Measurements from ENCODE around the gene ATG5. TPM values are rescaled to one million over a fixed set of nuclear protein-coding genes. Genes with fewer than 3 reads are reported as not detected.

Gene ATG5
- total RNA-seq, 1 donor from 2014 or later, result 34.7 TPM

- H3K4me3 Mint-ChIP-seq (ENCODE audit: low read depth), result no peak overlapping the region
- no peaks in the 10 kb centered on the region for H3K9me3 Mint-ChIP-seq
- DNase-seq (ENCODE audit: low spot score), result peak; percentile 40
- no peak overlapping the region for H3K27ac Mint-ChIP-seq
- H3K4me1 Mint-ChIP-seq (ENCODE audit: low read depth), result peaks cover 8% of the 10 kb centered on the region
- no peaks in the 10 kb centered on the region for H3K36me3 Mint-ChIP-seq (ENCODE audit: low read depth)
- intact Hi-C loops (cut with micrococcal nuclease), result loop anchor here (2.0 to 5.0 kb wide), 3 partner anchors 173 to 639 kb away; no protein-coding TSS in a partner anchor
- H3K27me3 Mint-ChIP-seq (ENCODE audit: low read depth), result peaks cover 22% of the 10 kb centered on the region
Observed at GRCh38 chr6:106339334-106340029, 13.9 kb upstream of the ATG5 start.

GRCh38 chr6:106334646-106335448 lies 9.3 kb upstream of the ATG5 start:
- Mint-ChIP-seq H3K9me3 (no peaks in the 10 kb centered on the region), H3K27ac (no peak overlapping the region)

GRCh38 chr6:106324726-106325335 lies 729 bp downstream of the ATG5 start:
- Mint-ChIP-seq H3K4me1 (ENCODE audit: low read depth) (peaks cover 33% of the 10 kb centered on the region), H3K27me3 (ENCODE audit: low read depth) (peaks cover 16% of the 10 kb centered on the region), H3K9me3 (no peaks in the 10 kb centered on the region), H3K4me3 (ENCODE audit: low read depth) (peak overlapping the region; percentile 100), H3K27ac (peak overlapping the region; percentile 99), H3K36me3 (ENCODE audit: low read depth) (peaks cover 22% of the 10 kb centered on the region)
- intact Hi-C loops (cut with micrococcal nuclease), result loop anchor here (5.0 kb wide), 1 partner anchor 197 kb away; no protein-coding TSS in a partner anchor
- DNase-seq (ENCODE audit: low spot score), result no peak

More at GRCh38 chr6:106334646-106335448, 9.3 kb upstream of the ATG5 start:
- Mint-ChIP-seq H3K36me3 (ENCODE audit: low read depth) (no peaks in the 10 kb centered on the region), H3K27me3 (ENCODE audit: low read depth) (peaks cover 29% of the 10 kb centered on the region), H3K4me1 (ENCODE audit: low read depth) (peaks cover 8% of the 10 kb centered on the region), H3K4me3 (ENCODE audit: low read depth) (no peak overlapping the region)
- intact Hi-C loops (cut with micrococcal nuclease), result loop anchor here (1.0 to 5.0 kb wide), 2 partner anchors 110 to 177 kb away; no protein-coding TSS in a partner anchor
- DNase-seq (ENCODE audit: low spot score), result peak; percentile 25

- Mint-ChIP-seq H3K4me1 (ENCODE audit: low read depth) (peaks cover 43% of the 10 kb centered on the region), H3K4me3 (ENCODE audit: low read depth) (no peak overlapping the region), H3K36me3 (ENCODE audit: low read depth) (peaks cover 26% of the 10 kb centered on the region), H3K27ac (no peak overlapping the region), H3K9me3 (no peaks in the 10 kb centered on the region), H3K27me3 (ENCODE audit: low read depth) (no peaks in the 10 kb centered on the region)
- DNase-seq (ENCODE audit: low spot score), result no peak
- intact Hi-C loops (cut with micrococcal nuclease), result no loop called here
Observed at GRCh38 chr6:106321940-106322339, 3.6 kb downstream of the ATG5 start.

- Mint-ChIP-seq H3K4me1 (ENCODE audit: low read depth) (peaks cover 45% of the 10 kb centered on the region), H3K27ac (no peak overlapping the region), H3K27me3 (ENCODE audit: low read depth) (no peaks in the 10 kb centered on the region), H3K9me3 (no peaks in the 10 kb centered on the region), H3K4me3 (ENCODE audit: low read depth) (no peak overlapping the region), H3K36me3 (ENCODE audit: low read depth) (peaks cover 41% of the 10 kb centered on the region)
- no peak for DNase-seq (ENCODE audit: low spot score)
- intact Hi-C loops (cut with micrococcal nuclease), result no loop called here
Observed at GRCh38 chr6:106318851-106319250, 6.7 kb downstream of the ATG5 start.

- H3K27ac Mint-ChIP-seq, result no peak overlapping the region
- H3K36me3 Mint-ChIP-seq (ENCODE audit: low read depth), result peaks cover 42% of the 10 kb centered on the region
- DNase-seq (ENCODE audit: low spot score), result no peak
- H3K9me3 Mint-ChIP-seq, result no peaks in the 10 kb centered on the region
- peaks cover 44% of the 10 kb centered on the region for H3K4me1 Mint-ChIP-seq (ENCODE audit: low read depth)
- no peak overlapping the region for H3K4me3 Mint-ChIP-seq (ENCODE audit: low read depth)
- intact Hi-C loops (cut with micrococcal nuclease), result no loop called here
- no peaks in the 10 kb centered on the region for H3K27me3 Mint-ChIP-seq (ENCODE audit: low read depth)
Observed at GRCh38 chr6:106318061-106318460, 7.5 kb downstream of the ATG5 start.

- intact Hi-C loops (cut with micrococcal nuclease), result no loop called here
- Mint-ChIP-seq H3K36me3 (ENCODE audit: low read depth) (peaks cover 48% of the 10 kb centered on the region), H3K4me1 (ENCODE audit: low read depth) (peaks cover 49% of the 10 kb centered on the region), H3K9me3 (no peaks in the 10 kb centered on the region), H3K27ac (peak overlapping the region; percentile 48), H3K4me3 (ENCODE audit: low read depth) (peak overlapping the region; percentile 29), H3K27me3 (ENCODE audit: low read depth) (no peaks in the 10 kb centered on the region)
- no peak for DNase-seq (ENCODE audit: low spot score)
Observed at GRCh38 chr6:106316375-106316766, 9.2 kb downstream of the ATG5 start.

GRCh38 chr6:106315765-106316374 lies 9.7 kb downstream of the ATG5 start:
- peaks cover 54% of the 10 kb centered on the region for H3K4me1 Mint-ChIP-seq (ENCODE audit: low read depth)

GRCh38 chr6:106309766-106310373 lies 15.7 kb downstream of the ATG5 start:
- H3K27me3 Mint-ChIP-seq (ENCODE audit: low read depth), result no peaks in the 10 kb centered on the region
- intact Hi-C loops (cut with micrococcal nuclease), result loop anchor here (5.0 kb wide), 3 partner anchors 33 to 318 kb away; no protein-coding TSS in a partner anchor
- DNase-seq (ENCODE audit: low spot score), result no peak
- no peak overlapping the region for H3K4me3 Mint-ChIP-seq (ENCODE audit: low read depth)
- peaks cover 57% of the 10 kb centered on the region for H3K36me3 Mint-ChIP-seq (ENCODE audit: low read depth)
- H3K4me1 Mint-ChIP-seq (ENCODE audit: low read depth), result peaks cover 37% of the 10 kb centered on the region
- no peak overlapping the region for H3K27ac Mint-ChIP-seq
- H3K9me3 Mint-ChIP-seq, result no peaks in the 10 kb centered on the region

More at GRCh38 chr6:106315765-106316374, 9.7 kb downstream of the ATG5 start:
- intact Hi-C loops (cut with micrococcal nuclease), result no loop called here
- peak overlapping the region; percentile 9 for H3K4me3 Mint-ChIP-seq (ENCODE audit: low read depth)
- DNase-seq (ENCODE audit: low spot score), result no peak
- H3K27me3 Mint-ChIP-seq (ENCODE audit: low read depth), result no peaks in the 10 kb centered on the region
- peaks cover 53% of the 10 kb centered on the region for H3K36me3 Mint-ChIP-seq (ENCODE audit: low read depth)
- H3K9me3 Mint-ChIP-seq, result no peaks in the 10 kb centered on the region
- H3K27ac Mint-ChIP-seq, result peak overlapping the region; percentile 42

GRCh38 chr6:106308985-106309384 lies 16.6 kb downstream of the ATG5 start:
- Mint-ChIP-seq H3K4me3 (ENCODE audit: low read depth) (no peak overlapping the region), H3K27me3 (ENCODE audit: low read depth) (no peaks in the 10 kb centered on the region), H3K4me1 (ENCODE audit: low read depth) (peaks cover 38% of the 10 kb centered on the region), H3K9me3 (no peaks in the 10 kb centered on the region), H3K27ac (no peak overlapping the region), H3K36me3 (ENCODE audit: low read depth) (peaks cover 54% of the 10 kb centered on the region)
- no peak for DNase-seq (ENCODE audit: low spot score)
- intact Hi-C loops (cut with micrococcal nuclease), result no loop called here

- DNase-seq (ENCODE audit: low spot score), result no peak
- Mint-ChIP-seq H3K4me3 (ENCODE audit: low read depth) (no peak overlapping the region), H3K36me3 (ENCODE audit: low read depth) (peaks cover 26% of the 10 kb centered on the region), H3K4me1 (ENCODE audit: low read depth) (peaks cover 22% of the 10 kb centered on the region), H3K9me3 (no peaks in the 10 kb centered on the region), H3K27me3 (ENCODE audit: low read depth) (no peaks in the 10 kb centered on the region), H3K27ac (no peak overlapping the region)
- intact Hi-C loops (cut with micrococcal nuclease), result no loop called here
Observed at GRCh38 chr6:106305740-106306139, 19.8 kb downstream of the ATG5 start.

GRCh38 chr6:106300944-106301343 lies 24.6 kb downstream of the ATG5 start:
- Mint-ChIP-seq H3K4me3 (ENCODE audit: low read depth) (no peak overlapping the region), H3K36me3 (ENCODE audit: low read depth) (peaks cover 4% of the 10 kb centered on the region)

More at GRCh38 chr6:106300944-106301343, 24.6 kb downstream of the ATG5 start:
- no peak for DNase-seq (ENCODE audit: low spot score)
- Mint-ChIP-seq H3K27ac (no peak overlapping the region), H3K9me3 (no peaks in the 10 kb centered on the region), H3K27me3 (ENCODE audit: low read depth) (no peaks in the 10 kb centered on the region), H3K4me1 (ENCODE audit: low read depth) (peaks cover 13% of the 10 kb centered on the region)
- intact Hi-C loops (cut with micrococcal nuclease), result loop anchor here (1.0 to 5.0 kb wide), 3 partner anchors 79 to 870 kb away; no protein-coding TSS in a partner anchor

All from activated T-helper 2 cell treated with anti-CD3 and anti-CD28 coated beads, Interferon-gamma antibody, Interleukin-2, Interleukin-4, amounts not matched to agents 10 μg/mL and 5 μg/mL and 100 μg/mL, durations not matched to agents 14 hours and 24 hours and 36 hours (primary cell).